CD4-positive, alpha-beta T cell treated with Interleukin-1 beta for 1 hour (primary cell): ENCODE data around the gene MAFG.
A peak's percentile ranks its signal among the peaks of the same experiment; 100 is the strongest.

Experiments
- DNase-seq, 2 donors: peaks; one replicate each; pipeline ENCODE4 v3.0.0-alpha.2; 2020 to 2022

MAFG gene

DNA sequence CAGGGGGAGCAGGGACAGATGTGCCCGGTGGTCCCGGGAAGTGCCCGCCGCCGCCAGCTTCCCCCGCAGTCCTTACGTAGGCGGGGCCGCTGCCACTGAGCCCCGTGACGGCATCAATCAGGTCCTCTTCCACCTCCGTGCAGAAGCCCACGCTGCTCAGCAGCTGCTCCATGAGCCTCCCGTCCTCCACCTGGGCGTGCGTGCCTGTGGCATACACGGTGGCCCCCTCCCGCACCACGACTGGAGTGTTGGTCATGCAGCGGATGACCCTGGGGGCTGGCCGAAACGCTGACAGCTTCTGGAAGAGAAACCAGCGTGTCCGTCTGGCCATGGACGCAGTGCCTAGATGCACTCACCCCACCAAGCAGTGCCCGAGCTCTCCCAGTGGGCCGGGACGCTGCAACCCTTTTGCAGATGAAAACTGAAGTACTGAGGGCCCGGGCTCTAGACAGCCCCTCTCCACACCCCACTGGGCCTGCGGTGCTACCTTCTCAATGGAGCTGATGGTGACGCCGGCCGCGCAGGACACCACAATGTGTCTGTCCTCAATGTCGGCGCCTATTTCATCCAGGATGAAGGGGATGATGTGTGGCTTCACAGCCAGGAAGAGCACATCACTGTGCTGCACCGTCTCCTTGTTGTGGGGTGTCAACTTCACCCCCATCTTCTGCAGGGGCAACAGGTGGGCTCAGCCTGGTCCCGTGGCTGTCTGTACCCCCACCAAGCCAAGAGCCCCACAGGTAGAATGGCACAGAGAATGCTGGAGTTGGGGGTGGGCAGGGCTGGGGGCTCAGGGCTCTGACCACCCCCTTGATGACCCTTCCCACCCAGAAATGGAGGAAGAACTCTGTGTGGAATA, 7.5 kb upstream of the MAFG start:
- no peak for DNase-seq

DNA sequence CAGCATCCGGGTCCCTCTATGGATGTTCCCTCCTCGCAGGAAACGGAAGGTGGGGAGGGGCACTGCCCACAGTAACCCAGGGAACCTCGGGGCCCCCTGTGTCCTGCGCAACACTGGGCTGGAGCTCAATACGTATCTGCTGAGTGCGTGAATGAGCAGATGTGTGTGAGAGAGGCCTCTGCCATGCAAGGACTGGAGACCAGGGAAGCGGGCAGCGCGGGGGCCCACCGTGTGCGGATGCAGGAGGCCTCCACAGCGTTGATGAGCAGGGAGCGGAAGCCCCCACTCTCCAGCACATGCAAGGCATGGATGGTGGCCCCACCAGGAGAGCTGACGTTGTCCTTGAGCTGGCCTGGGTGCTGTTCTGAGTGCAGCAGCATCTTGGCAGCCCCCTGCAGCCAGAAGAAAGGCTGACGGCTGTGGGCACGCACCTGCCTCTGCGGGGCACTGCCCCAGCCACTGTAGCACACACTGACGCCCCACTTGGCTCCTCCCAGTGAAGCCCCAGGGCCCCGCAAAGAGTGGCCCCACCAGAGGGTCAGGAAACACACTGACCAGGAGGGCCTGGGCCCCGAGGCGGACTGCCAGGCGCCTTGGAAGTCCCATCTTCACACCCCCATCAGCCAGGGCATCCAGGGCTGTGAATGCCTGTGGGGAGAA, 6.7 kb upstream of the MAFG start:
- no peak for DNase-seq

DNA sequence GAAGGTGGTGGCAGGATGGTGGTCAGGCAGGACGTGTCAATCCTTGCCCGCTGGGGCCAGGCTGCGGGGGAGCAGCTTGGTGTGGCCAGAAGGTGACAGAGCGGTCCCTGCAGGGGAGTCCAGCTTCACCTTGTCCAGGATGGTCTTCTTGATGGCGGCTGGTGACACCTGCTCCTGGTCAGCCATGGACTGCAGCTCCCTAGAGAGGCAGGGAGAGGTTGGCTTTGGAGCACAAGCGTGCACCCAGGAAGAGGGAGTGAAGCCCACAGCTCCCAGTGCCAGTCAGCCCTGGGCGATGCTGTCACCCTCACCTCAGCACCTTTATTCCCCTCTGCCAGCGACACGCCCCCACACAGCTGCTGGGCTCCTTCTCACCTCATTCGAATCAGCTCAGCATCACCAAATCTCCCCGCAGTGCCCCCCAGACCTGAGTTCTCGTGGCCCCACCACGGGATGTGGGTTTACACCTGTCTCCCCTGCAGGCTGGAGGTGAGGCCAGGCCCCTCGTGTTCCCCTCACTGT, 5.7 kb upstream of the MAFG start:
- DNase-seq, result no peak

DNA sequence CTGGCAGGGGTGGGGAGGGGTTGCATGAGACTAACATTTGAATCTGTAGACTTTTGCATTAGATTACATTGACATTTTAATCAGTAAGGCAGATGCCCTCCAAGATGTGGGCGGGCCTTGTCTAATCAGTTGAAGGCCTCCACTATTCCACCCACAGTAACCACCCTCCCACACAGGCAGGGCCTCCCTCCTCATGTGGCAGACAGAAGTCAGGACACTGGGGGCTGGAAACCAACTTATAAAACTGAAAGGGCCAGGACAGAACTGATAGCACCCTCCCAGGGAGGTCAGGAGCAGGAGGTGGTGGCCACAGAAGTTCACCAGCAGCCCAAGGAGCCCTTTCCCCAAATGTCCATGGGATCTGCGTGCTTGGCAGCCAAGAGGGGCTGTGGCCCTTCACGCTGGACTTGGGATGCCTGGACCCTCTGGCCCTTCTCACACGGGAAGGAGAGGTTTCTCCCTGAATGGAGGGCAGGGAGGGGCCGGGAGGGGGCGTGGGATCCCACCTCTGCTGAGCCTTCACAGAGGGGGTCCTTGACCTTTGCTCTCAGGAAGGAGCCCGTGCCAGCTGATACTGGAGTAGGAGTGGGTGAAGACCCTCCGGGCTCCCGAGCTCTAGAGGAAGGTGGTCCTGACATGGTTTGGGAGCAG, 4.9 kb upstream of the MAFG start:
- DNase-seq, result no peak

DNA sequence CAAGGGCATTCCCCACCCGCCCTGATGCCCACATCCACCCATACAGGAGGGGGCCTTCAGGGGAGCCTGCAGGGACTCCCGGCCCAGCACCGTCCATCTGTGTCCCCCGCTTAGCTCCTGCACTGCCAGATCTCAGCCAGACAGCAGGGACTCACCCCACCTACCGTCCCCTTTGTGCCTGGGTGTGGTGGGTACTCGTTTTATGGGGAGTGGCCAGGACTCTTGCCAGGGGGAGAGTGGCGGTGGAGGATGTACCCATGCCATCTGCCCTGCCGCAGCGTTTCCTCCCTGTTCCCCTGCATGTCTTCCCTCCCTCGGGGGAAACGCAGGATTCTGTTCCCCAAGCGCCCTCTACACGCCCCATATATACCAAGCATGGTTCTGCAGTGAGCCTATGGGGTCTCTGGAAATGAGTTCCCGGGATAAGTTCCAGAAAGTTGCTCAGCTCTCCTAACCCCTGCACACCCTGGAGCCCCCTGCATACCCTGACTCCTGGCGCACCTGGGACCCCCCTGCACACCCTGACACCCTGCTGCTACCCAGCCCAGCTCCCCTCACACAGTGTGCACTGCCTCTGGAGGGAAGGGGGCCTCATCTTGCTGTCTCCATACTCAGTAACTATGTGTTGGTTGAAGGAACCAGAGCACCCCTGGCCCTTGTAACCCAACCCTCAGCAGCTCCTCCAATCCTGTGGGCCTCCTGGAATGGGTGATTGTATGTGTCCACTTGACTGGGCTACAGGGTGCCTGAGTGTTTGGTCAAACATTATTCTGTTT, 4.2 kb upstream of the MAFG start:
- no peak for DNase-seq

DNA sequence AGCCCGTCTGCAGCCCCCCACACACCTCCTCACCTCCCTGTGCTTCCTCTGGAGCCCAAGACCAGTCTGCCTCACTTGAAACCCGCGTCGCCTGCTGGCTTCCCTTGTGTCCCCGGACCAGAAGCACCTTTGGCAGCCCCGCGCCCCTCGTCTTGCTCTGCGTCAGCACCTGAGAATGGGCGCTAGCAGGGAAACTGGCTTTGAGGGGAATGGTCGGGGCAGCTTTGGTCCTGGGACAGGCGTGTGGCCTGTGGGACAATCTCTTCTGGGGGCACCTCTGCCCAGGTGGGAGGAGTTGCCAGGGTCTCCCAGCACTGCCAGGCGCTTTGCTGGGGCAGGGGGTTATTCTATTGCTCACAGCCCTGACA, 3.6 kb upstream of the MAFG start:
- no peak for DNase-seq

DNA sequence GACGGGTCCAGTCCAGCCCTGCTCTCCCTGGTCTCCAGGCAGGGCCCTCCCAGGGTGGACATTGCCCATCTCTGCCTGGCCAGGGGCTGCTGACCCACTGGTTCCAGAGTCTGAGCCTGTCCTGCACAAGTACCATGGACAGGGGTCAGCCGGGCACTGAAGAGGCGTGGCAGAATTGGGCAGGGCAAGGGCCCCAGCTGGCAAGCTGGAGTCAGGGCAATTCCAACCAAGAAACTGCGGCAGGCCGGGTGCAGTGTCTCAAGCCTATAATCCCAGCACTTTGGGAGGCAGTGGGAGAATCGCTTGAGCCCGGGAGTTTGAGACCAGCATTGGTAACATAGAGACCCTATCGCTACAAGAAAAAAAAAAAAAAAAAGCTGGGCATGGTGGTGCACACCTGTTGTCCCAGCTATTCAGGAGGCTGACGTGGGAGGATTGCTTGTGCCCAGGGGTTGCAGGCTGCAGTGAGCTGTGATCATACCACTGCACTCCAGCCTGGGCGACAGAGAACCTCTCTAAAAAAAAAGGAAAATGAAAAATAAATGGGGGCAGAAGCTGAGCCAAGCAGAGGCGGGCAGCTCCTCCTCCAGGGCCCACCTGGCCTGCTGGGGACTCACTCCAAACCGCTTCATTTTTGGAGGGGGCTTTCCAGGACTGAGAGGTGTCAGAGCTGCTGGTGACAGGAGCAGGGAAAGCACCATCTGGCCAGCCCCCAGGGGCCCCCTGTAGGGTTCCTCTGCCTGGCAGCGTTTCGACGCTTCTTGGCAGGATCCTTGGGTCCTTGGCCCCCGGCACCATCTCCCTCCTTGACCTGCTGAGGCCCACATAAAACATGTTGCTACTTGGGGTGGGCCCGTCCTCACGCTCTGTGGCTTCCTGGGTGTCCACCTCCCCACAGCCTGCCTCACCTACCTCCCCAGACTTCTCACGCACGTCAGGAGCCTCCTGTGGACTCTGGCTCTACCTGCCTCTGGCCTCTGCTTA, 2.9 kb upstream of the MAFG start:
- no peak for DNase-seq

DNA sequence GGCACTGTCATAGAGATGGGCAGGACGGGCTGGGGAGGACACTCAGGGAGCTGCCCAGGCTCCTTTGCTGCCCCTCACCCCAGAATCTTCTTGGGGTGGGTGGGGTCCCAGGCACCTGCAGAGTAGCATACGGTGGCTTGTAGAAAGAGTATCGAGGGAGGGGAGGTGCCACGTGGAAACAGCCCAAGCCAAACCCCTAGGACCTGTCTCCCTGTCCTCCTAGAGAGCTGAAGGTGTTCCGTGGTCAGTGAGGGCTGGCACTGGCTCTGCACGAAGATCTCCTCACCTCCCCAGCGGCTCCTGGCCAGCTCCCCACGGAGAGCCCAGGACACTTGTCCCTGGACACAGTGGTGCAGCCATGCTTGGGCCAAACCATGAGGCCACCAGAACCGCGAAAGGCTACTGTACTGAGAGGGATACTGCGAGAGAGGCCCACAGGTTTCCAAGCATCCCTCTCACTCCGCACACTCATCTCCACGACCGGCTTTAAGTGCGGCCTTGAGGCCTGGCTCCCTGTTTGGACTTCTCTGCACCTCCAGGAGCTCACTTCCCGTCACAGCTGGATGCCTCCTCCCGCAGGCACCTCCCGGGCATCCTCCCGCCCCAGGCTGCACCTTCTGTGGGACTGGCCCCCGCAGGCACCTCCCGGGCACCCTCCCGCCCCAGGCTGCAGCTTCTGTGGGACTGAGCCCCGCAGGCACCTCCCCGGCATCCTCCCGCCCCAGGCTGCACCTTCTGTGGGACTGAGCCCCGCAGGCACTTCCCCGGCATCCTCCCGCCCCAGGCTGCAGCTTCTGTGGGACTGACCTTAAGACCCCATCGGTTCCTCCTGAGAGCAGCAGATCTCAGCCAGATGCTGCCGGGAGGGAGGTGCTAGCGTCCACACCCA, 2.0 kb upstream of the MAFG start:
- DNase-seq, result no peak

DNA sequence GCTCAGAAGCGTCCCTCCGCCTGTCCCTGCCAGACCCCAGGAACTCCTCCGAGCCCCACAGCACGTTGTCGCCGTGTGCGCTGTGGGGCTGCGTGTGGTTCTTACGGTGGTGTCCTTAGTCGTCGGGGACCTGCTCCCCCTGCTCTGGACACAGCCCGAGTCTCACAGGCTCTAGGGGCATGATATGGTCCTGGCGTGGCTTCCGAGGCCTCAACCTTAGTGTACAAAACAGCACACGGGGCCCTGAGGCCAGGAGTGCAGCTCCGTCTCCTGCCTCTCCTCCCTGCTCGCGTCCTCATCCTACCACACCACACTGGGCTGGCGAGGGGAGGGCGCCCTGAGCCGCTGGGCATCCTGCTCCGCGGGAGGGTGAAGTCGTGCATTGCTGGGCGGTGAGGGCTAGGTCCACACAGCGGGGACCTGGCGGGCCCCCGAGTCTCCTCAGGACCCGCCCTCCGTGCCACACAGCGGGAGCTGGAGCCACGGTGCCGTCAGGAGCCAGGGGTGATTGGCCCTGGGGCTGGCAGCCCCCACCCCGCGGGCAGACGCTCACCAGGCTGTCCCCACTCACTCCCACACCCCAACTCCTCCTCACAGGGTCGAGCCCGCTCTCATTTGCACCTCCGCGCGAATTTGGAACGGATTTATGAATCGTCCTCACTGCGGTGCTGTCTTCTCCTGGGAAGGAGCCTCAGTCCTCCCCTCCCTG, 1.2 kb upstream of the MAFG start:
- no peak for DNase-seq

DNA sequence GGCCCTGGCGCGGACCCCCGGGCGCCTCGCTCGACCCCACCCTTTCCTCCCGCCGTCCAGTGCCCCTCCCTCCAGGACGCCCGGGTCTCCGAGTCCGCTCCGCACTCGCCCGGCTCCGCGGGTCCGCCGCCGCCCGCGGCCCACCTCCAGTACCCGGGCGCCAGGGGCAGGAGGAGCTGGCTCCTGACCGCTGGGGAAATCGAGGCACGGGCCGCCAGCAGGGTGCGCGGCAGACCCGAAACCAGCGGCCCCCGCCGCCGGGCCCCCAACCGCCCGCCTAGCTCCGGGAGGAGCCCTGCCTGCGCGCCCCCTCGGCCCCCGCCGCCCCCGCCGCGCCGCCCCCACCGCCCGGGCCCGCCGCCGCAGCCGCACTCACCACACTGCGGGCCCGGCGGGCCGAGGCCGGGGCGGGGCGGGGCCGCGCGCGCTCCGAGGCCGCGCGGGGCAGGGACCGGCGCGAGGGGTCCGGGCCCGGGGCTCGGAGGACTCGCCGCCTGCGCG, 333 bp downstream of the MAFG start:
- peak in 1 of 2 donors; percentile 27 for DNase-seq

DNA sequence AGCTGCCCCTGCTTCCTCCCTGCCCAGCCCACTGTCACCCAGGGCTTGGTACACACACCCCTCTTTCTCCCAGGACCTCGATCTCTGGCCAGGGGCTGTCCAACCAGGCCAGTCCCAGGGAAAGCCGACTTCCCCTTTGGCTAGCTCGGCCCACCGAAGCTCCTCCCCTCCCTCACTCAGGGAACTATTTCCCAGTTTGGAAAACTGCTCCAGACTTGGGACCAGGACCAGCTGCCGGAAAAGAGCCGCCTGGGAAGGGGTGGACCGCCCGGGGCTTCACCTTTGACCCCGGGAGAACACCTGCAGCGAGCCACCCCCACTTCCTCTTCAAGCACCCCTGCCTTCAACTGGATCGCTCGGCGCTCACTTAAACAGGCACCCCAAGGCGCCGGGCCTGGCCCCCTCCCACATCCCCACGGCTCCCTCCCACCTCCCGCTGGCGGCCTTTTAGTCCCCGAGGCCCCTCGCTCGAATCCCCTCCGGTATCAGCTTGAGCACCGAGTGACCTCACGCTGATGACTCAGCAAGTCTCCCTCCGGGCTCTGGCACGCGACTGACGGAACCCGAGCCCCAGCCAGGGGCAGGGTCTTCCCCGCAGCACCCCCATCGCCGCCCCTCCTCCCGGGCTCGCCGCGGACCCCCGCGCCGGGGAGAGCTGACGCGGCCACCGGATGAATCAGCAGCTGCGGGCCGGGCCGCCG, 934 bp downstream of the MAFG start:
- peak; percentile 49 to 66 for DNase-seq

DNA sequence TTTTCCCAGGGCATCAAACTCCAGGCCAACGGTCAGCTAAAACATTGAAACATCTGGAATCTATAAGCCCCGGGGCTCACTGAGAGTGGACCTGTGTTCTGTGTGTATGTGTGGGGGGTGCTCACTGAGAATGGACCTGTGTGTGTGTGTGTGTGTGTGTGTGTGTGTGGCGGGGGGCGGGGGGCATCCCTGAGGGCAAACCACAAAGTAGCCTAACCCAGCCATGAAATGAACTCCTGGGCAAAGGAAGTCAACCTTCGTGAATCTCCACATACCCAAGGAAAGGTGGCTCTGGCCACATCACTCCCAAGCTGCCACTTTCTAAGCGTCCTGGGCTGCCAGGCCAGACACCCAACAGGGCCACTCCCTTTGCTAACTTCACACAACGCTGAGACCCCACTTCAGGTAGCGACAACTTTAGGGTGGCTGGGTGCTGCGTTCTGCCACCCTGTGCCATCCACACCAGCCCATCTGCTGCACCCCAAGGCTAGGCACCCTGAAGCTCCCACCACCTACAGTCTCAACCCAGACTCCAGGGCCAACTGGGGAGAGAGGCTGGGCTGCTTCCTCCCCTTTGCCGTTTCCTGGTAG, 1.6 kb downstream of the MAFG start:
- no peak for DNase-seq

DNA sequence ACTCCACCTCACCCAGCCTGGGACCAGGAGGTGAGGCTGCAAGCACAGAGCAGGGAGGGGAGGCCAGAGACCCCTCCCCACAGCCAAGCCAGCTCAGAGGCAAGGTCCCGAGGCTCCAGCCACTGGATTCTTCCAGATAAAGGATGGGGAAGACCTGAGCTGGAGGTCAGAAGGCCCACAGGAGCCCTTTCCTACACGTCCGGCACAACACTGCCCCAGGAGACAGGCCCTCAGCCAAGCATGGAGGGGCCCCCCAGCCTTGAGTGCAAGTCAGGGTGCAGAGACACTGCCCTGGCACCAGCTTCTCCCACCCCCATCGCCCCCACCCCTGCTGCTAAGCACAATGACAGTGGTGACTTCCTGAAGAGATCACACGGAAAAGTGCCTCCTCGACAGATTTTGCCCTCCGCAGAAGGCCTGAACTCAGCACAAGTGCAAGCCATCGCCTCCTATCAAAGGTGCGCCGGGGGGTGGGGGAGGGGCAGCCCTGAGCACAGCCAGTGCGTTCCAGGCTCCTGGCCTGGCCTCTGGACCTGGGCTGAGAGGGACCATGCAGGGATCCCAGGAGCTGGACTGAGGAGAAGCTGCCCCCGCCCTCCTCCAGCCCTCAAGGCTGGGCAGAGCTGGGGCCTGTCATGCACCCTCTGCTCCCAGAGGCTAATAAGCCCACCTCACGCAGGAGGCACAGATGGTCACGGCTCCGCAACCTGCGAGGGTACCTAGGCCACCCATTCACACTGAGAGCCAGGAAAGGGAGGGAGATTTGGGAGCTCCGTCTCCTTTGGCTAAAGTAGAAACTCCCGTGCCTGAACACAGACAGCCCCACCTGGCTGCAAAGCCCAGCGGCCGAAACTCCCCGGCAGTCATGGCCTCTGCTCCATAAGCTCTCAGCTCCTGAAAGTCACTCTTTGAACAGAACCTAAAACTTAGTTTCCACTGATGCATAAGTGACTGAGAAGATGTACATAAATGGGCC, 2.7 kb downstream of the MAFG start:
- DNase-seq, result peak in 1 of 2 donors; percentile 36

DNA sequence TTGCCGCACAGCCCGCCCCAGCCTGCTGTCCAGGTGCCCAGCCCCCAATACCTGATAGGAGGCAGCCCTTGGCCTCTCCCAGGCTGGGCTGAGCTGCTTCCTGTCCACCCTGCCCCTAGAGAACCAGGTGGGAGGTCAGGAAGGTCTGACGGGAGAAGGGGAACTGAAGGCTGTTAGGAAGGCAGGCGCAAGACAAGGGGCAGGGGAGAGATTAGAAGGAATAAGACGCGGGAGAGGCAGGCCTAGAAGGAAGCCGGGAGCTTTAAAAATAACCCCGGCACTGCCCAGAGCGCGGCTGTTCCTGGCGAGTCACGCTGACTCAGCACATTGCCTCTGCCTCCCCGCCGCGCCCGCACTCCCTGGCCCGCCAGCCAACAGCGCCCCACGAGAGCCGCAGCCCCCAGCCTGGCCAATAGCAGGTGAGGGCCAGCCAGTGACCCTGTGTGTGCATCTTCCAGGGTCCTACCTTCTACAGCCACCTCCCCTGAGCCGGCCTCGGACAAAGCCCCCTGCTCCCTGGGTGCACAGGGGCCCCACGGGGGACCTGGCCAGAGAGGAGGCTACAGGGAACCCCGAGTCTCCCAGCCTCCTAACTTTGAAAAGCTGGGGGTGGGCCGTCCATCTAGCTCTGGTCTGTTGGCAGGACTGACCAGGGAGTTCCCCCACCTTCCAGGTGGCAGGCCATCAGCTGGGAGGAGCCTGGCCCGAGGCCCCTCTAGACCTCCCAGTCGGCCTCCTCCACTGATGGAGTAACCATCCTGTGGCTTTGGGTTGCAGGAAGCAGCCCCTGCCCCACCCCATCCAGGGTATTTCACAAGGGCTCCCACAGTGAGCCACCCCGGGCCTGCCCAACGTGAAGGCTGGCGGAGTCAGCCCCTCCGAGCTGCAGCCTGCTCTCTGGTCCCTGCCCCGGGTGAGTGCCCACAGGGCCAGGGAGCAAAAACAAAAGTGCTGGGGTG, 4.0 kb downstream of the MAFG start:
- DNase-seq, result peak in 1 of 2 donors; percentile 55

DNA sequence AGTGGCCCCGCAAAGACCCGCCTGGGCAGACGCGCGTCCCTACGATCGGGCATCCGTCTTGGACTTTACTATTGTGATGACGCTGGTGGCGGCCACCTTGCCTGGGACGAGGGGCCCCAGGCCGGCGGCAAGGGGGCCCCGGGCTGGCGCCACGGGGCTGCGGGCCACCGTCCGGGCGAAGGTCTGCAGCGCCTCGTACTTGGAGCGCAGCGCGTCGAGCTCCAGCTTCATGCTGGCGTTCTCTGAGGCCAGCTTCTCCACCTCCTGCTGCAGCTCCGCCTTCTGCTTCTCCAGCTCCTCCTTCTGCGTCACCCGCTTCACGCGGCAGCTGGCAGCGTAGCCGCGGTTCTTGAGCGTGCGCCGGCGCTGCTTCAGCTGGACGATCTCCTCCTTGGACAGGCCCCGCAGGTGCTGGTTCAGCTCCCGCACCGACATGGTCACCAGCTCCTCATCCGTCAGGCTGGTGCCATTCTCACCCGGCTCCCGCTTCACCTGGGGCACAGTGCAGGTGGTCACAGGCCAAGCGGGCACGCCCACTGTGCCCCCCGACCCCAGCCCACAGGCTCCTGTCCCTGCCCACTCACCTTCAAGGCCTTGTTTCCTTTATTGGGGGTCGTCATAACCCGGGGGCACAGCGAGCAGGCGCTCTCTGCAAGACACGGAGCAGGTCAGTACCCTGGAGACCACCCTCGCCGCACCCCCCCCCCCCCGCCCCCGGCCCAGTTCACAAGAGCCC, 4.8 kb downstream of the MAFG start:
- DNase-seq, result no peak
